GM23338 (cell line): ENCODE measurements around the gene ESRRB. TPM values are rescaled to one million over a fixed set of nuclear protein-coding genes. Genes with fewer than 3 reads are reported as not detected.

ENCODE experiments used
- ATAC-seq: fragments of 200-7000 bp; cut with Tn5 transposase; 3 replicates; pipeline ENCODE4 v1.9.1; 2020
- DNase-seq: peaks from one replicate; pipeline ENCODE4 v3.0.0-alpha.2; 2015; ENCODE audit warnings: low spot score
- H2AFZ ChIP-seq: fragments of 200-600 bp; sonication (generic); 2 replicates; pipeline ENCODE4 v1.8.0; 2016; ENCODE audit warnings: antibody characterized with exemption, mild to moderate bottlenecking, moderate library complexity
- H3F3A ChIP-seq: fragments of 200-600 bp; sonication (generic); replicated peaks from 2 replicates; pipeline ENCODE4 v1.8.0; 2017; ENCODE audit warnings: antibody characterized with exemption, mixed run types, low read depth
- H3K27ac ChIP-seq: fragments of 200-600 bp; sonication (generic); 2 replicates; pipeline ENCODE4 v1.6.1; 2016; ENCODE audit warnings: low read depth
- H3K27me3 ChIP-seq: fragments of 200-600 bp; sonication (generic); 2 replicates; pipeline ENCODE4 v1.8.0; 2016; ENCODE audit warnings: mild to moderate bottlenecking, mixed run types, moderate library complexity; ENCODE audit not compliant: insufficient read depth
- H3K36me3 ChIP-seq: fragments of 200-600 bp; sonication (generic); 2 replicates; pipeline ENCODE4 v1.8.0; 2016; ENCODE audit warnings: mild to moderate bottlenecking; ENCODE audit not compliant: insufficient read depth
- H3K4me1 ChIP-seq: fragments of 200-600 bp; sonication (generic); 2 replicates; pipeline ENCODE4 v1.8.0; 2016; ENCODE audit warnings: mild to moderate bottlenecking, moderate library complexity; ENCODE audit not compliant: insufficient read depth
- H3K4me2 ChIP-seq: fragments of 200-600 bp; sonication (generic); 2 replicates; pipeline ENCODE4 v1.7.1; 2017; ENCODE audit warnings: mixed run types
- H3K4me3 ChIP-seq: fragments of 200-600 bp; sonication (generic); 2 replicates; pipeline ENCODE4 v1.6.1; 2016; ENCODE audit warnings: mixed run types
- H3K79me2 ChIP-seq: fragments of 200-600 bp; sonication (generic); replicated peaks from 2 replicates; pipeline ENCODE4 v1.8.0; 2017; ENCODE audit warnings: mild to moderate bottlenecking; ENCODE audit not compliant: insufficient read depth
- H3K9me2 ChIP-seq: fragments of 200-600 bp; sonication (generic); 2 replicates; pipeline ENCODE4 v1.8.0; 2017; ENCODE audit not compliant: insufficient read depth
- H4K20me1 ChIP-seq: fragments of 200-600 bp; sonication (generic); replicated peaks from 2 replicates; pipeline ENCODE4 v1.8.0; 2017; ENCODE audit warnings: mild to moderate bottlenecking; ENCODE audit not compliant: insufficient read depth
- H3K27ac Mint-ChIP-seq: 2 replicates; pipeline ENCODE4 v1.8.0; 2020; ENCODE audit warnings: inconsistent platforms, mild to moderate bottlenecking, moderate library complexity, mixed read lengths
- H3K27me3 Mint-ChIP-seq: 3 replicates; pipeline ENCODE4 v1.8.0; 2022; ENCODE audit warnings: low read depth, mild to moderate bottlenecking, moderate library complexity, mixed read lengths, inconsistent platforms; ENCODE audit not compliant: insufficient read depth, poor library complexity
- H3K36me3 Mint-ChIP-seq: 3 replicates; pipeline ENCODE4 v1.8.0; 2021; ENCODE audit warnings: low read depth, mild to moderate bottlenecking, inconsistent platforms, moderate library complexity, mixed read lengths
- H3K4me1 Mint-ChIP-seq: 3 replicates; pipeline ENCODE4 v1.8.0; 2020; ENCODE audit warnings: mild to moderate bottlenecking, inconsistent platforms, mixed read lengths
- H3K4me3 Mint-ChIP-seq: 3 replicates; pipeline ENCODE4 v1.8.0; 2021; ENCODE audit warnings: moderate library complexity, mild to moderate bottlenecking, inconsistent platforms, mixed read lengths
- H3K9me3 Mint-ChIP-seq: 3 replicates; pipeline ENCODE4 v1.8.0; 2020; ENCODE audit warnings: moderate library complexity, mild to moderate bottlenecking, inconsistent platforms, mixed read lengths
- CREB1 ChIP-seq: fragments of 250-450 bp; sonication (Bioruptor Pico); IDR thresholded peaks from 2 replicates; pipeline ENCODE4 v1.5.0; 2020; ENCODE audit warnings: low read depth, mild to moderate bottlenecking, moderate library complexity
- JUNB ChIP-seq: IDR thresholded peaks from one replicate; pipeline ENCODE4 v1.6.1; 2016; ENCODE audit warnings: antibody characterized with exemption; ENCODE audit not compliant: unreplicated experiment
- POLR2AphosphoS5 ChIP-seq: IDR thresholded peaks from 2 replicates; pipeline ENCODE4 v1.6.1; 2016; ENCODE audit warnings: antibody characterized with exemption, low read depth
- STAT1 ChIP-seq: IDR thresholded peaks from one replicate; pipeline ENCODE4 v1.6.1; 2016; ENCODE audit warnings: antibody characterized with exemption; ENCODE audit not compliant: unreplicated experiment
- ZNF114 ChIP-seq: fragments of 250-450 bp; sonication (Bioruptor Pico); IDR thresholded peaks from 2 replicates; pipeline ENCODE4 v1.5.0; 2020; ENCODE audit warnings: mild to moderate bottlenecking, moderate library complexity
- polyA plus RNA-seq: library from polyadenylated mRNA; unstranded; fragments of >200 nt; fragmentation: Nextera tagmentation; extraction: Ambion mirVana; gene quantifications from 2 replicates; pipeline ENCODE4 v1.2.1, GENCODE V29; 2016
- total RNA-seq: library from RNA; depleted of rRNA; stranded (reverse); fragments of >200 nt; shearing (Covaris generic); gene quantifications from 2 replicates; pipeline ENCODE4 v1.2.3, GENCODE V29; 2014
- TF ChIP-seq, protein P1 (sequence below): fragments of 250-450 bp; sonication (Bioruptor Pico); IDR thresholded peaks from 2 replicates; pipeline ENCODE4 v1.5.0; 2020; ENCODE audit warnings: mild to moderate bottlenecking, moderate library complexity
- TF ChIP-seq, protein P2 (sequence below): IDR thresholded peaks from one replicate; pipeline ENCODE4 v1.6.1; 2018; ENCODE audit warnings: antibody characterized with exemption; ENCODE audit not compliant: unreplicated experiment

Gene ESRRB
- total and polyA plus RNA-seq, 2 experiments from 2014 or later, result 0.31 to 0.52 TPM

DNA sequence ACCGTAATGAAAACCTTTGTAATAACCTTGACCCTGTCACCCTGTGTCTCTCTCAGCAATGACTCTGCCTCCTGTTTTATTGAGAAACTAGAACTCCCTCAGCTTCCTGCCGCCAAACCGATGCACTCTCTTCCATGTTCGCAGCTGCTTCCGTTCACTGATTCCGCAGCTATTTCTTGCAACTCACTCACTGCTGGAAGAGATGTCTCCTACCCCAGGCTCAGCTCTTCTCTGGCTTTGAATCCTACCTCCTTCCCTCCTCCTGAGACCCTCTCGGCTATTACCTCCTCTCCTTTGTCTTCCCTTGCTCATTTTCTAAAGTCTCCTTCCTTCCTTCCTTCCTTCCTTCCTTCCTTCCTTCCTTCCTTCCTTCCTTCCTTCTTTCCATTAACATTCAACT is 71.0 kb downstream of the ESRRB start (continued):
- TF ChIP-seq, protein P1, sequence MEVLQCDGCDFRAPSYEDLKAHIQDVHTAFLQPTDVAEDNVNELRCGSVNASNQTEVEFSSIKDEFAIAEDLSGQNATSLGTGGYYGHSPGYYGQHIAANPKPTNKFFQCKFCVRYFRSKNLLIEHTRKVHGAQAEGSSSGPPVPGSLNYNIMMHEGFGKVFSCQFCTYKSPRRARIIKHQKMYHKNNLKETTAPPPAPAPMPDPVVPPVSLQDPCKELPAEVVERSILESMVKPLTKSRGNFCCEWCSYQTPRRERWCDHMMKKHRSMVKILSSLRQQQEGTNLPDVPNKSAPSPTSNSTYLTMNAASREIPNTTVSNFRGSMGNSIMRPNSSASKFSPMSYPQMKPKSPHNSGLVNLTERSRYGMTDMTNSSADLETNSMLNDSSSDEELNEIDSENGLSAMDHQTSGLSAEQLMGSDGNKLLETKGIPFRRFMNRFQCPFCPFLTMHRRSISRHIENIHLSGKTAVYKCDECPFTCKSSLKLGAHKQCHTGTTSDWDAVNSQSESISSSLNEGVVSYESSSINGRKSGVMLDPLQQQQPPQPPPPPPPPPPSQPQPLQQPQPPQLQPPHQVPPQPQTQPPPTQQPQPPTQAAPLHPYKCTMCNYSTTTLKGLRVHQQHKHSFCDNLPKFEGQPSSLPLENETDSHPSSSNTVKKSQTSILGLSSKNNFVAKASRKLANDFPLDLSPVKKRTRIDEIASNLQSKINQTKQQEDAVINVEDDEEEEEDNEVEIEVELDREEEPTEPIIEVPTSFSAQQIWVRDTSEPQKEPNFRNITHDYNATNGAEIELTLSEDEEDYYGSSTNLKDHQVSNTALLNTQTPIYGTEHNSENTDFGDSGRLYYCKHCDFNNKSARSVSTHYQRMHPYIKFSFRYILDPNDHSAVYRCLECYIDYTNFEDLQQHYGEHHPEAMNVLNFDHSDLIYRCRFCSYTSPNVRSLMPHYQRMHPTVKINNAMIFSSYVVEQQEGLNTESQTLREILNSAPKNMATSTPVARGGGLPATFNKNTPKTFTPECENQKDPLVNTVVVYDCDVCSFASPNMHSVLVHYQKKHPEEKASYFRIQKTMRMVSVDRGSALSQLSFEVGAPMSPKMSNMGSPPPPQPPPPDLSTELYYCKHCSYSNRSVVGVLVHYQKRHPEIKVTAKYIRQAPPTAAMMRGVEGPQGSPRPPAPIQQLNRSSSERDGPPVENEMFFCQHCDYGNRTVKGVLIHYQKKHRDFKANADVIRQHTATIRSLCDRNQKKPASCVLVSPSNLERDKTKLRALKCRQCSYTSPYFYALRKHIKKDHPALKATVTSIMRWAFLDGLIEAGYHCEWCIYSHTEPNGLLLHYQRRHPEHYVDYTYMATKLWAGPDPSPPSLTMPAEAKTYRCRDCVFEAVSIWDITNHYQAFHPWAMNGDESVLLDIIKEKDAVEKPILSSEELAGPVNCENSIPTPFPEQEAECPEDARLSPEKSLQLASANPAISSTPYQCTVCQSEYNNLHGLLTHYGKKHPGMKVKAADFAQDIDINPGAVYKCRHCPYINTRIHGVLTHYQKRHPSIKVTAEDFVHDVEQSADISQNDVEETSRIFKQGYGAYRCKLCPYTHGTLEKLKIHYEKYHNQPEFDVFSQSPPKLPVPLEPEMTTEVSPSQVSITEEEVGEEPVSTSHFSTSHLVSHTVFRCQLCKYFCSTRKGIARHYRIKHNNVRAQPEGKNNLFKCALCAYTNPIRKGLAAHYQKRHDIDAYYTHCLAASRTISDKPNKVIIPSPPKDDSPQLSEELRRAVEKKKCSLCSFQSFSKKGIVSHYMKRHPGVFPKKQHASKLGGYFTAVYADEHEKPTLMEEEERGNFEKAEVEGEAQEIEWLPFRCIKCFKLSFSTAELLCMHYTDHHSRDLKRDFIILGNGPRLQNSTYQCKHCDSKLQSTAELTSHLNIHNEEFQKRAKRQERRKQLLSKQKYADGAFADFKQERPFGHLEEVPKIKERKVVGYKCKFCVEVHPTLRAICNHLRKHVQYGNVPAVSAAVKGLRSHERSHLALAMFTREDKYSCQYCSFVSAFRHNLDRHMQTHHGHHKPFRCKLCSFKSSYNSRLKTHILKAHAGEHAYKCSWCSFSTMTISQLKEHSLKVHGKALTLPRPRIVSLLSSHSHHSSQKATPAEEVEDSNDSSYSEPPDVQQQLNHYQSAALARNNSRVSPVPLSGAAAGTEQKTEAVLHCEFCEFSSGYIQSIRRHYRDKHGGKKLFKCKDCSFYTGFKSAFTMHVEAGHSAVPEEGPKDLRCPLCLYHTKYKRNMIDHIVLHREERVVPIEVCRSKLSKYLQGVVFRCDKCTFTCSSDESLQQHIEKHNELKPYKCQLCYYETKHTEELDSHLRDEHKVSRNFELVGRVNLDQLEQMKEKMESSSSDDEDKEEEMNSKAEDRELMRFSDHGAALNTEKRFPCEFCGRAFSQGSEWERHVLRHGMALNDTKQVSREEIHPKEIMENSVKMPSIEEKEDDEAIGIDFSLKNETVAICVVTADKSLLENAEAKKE (CRISPR knock-in tag), result no peak
- TF ChIP-seq JUNB (no peak), CREB1 (CRISPR knock-in tag) (no peak), POLR2AphosphoS5 (no peak), STAT1 (no peak)
- TF ChIP-seq, protein P2, sequence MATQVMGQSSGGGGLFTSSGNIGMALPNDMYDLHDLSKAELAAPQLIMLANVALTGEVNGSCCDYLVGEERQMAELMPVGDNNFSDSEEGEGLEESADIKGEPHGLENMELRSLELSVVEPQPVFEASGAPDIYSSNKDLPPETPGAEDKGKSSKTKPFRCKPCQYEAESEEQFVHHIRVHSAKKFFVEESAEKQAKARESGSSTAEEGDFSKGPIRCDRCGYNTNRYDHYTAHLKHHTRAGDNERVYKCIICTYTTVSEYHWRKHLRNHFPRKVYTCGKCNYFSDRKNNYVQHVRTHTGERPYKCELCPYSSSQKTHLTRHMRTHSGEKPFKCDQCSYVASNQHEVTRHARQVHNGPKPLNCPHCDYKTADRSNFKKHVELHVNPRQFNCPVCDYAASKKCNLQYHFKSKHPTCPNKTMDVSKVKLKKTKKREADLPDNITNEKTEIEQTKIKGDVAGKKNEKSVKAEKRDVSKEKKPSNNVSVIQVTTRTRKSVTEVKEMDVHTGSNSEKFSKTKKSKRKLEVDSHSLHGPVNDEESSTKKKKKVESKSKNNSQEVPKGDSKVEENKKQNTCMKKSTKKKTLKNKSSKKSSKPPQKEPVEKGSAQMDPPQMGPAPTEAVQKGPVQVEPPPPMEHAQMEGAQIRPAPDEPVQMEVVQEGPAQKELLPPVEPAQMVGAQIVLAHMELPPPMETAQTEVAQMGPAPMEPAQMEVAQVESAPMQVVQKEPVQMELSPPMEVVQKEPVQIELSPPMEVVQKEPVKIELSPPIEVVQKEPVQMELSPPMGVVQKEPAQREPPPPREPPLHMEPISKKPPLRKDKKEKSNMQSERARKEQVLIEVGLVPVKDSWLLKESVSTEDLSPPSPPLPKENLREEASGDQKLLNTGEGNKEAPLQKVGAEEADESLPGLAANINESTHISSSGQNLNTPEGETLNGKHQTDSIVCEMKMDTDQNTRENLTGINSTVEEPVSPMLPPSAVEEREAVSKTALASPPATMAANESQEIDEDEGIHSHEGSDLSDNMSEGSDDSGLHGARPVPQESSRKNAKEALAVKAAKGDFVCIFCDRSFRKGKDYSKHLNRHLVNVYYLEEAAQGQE, result no peak

DNA sequence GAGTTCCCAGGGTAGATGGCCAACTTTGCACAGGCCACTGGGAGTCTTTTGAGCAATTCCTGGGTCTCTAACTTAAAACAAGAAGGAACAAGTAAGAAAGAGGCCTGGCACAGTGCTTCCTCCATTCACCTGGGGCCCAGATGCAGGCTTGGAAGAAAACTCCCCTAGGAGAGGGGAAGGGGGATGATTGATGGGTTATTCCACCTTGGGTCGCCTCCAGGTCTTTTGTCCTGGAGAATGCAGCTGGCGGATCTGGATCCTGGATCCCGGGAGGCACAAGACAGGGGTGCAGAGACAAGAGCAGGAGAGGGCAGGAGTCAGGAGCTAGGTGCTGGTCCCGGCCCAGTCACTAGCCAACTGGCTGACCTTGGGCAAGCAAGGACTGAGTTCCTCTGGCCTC is 74.5 kb downstream of the ESRRB start:
- Mint-ChIP-seq H3K4me3 (no peak overlapping the region), H3K36me3 (no peaks in the 10 kb centered on the region), H3K27me3 (no peaks in the 10 kb centered on the region), H3K9me3 (no peaks in the 10 kb centered on the region), H3K27ac (no peak overlapping the region), H3K4me1 (peaks cover 9% of the 10 kb centered on the region)
- Histone ChIP-seq H2AFZ (no peak overlapping the region), H3K4me1 (no peaks in the 10 kb centered on the region), H3K4me3 (no peak overlapping the region), H3K79me2 (no peaks in the 10 kb centered on the region), H3K4me2 (no peak overlapping the region), H3K27me3 (no peaks in the 10 kb centered on the region), H3F3A (no peaks in the 10 kb centered on the region), H3K9me2 (no peaks in the 10 kb centered on the region), H4K20me1 (no peaks in the 10 kb centered on the region), H3K27ac (no peak overlapping the region), H3K36me3 (no peaks in the 10 kb centered on the region)
- DNase-seq, result no peak
- no peak for ATAC-seq
- TF ChIP-seq ZNF114, result no peak
- TF ChIP-seq, protein P1 (CRISPR knock-in tag), result no peak
